Uterus (tissue), 4 donors: ENCODE results near the gene LBHD2. TPM values are rescaled to one million over a fixed set of nuclear protein-coding genes. Genes with fewer than 3 reads are reported as not detected.

Experiments
- DNase-seq, 2 donors: peaks; one replicate each; pipeline ENCODE4 v3.0.0-alpha.2; 2019 to 2020
- H3K27ac ChIP-seq, 2 donors: fragments of 200-600 bp; sonication (generic); 1 replicate in 1 of 2; 2 replicates in 1 of 2; pipeline ENCODE4 v1.5.1; 2016 to 2018
- H3K27me3 ChIP-seq, 2 donors: fragments of 200-600 bp; sonication (generic); one replicate each; pipeline ENCODE4 v1.5.1; 2018 to 2019; ENCODE audit warnings: control low read depth in 1 of 2
- H3K36me3 ChIP-seq, 2 donors: fragments of 200-600 bp; sonication (generic); one replicate each; pipeline ENCODE4 v1.5.1; 2019; ENCODE audit warnings: control low read depth in 1 of 2
- H3K4me1 ChIP-seq, 2 donors: fragments of 200-600 bp; sonication (generic); one replicate each; pipeline ENCODE4 v1.5.1; 2018 to 2019; ENCODE audit warnings: control low read depth in 1 of 2
- H3K4me3 ChIP-seq, 2 donors: fragments of 200-600 bp; sonication (generic); 1 replicate in 1 of 2; 2 replicates in 1 of 2; pipeline ENCODE4 v1.5.1; 2018 to 2019; ENCODE audit warnings: mild to moderate bottlenecking in 1 of 2
- H3K9me3 ChIP-seq, 2 donors: fragments of 200-600 bp; sonication (generic); one replicate each; pipeline ENCODE4 v1.5.1; 2019; ENCODE audit warnings: control low read depth in 1 of 2
- POLR2A ChIP-seq, 2 donors: fragments of 450-650 bp; IDR thresholded peaks; one replicate each; pipeline ENCODE4 v1.6.1; 2016; ENCODE audit warnings: antibody characterized with exemption in 2 of 2, mild to moderate bottlenecking in 1 of 2, moderate library complexity in 1 of 2
- intact Hi-C: fragments of 100-400 bp; cut with DNase I; formaldehyde crosslinking; loops from one replicate; pipeline ENCODE4 v1.15.1; 2023; ENCODE audit warnings: low total_unique reads
- total RNA-seq, 4 donors: library from RNA; depleted of rRNA in 3 of 4; stranded (reverse); fragments of >200 nt in 3 of 4; gene quantifications; one replicate each; pipeline versions ENCODE4 v1.1.0 to v1.2.4, GENCODE V29; 2014 to 2023
- TF ChIP-seq, protein P1 (sequence below), 4 experiments: fragments of 200-600 bp in 2 of 4; fragments of 450-650 bp in 2 of 4; sonication (generic) in 2 of 4; IDR thresholded peaks; one replicate each; pipeline ENCODE4 v1.5.1; 2016 to 2019; ENCODE audit warnings: antibody characterized with exemption in 4 of 4, mild to moderate bottlenecking in 2 of 4, moderate library complexity in 1 of 4
- donor health status: DM: yes; HTN: yes; CAD: no.

LBHD2 gene
- total RNA-seq, 4 donors from 2014 or later: not detected

DNA sequence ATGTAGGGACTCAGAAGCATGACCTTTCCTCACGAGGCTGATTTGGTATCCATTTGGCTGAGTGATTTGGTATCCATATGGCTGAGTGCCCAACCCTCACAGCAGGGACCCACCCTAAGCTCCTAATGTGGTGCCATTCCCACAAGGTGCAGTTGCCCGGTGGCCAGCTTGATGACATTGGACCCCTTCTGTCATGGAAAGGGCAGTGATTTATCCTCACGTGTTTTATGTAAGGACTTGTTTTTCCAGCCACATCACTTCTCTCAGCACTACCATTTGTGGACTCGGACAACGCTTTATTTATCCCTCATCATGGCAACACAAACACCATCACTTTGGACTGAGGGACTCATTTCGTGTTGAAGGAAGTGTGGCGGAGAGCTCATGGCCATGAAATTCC, 18.1 kb upstream of the LBHD2 start:
- H3K4me3 ChIP-seq: no peak overlapping the region
- intact Hi-C loops: no loop called here
- no peak for DNase-seq
- no peaks in the 10 kb centered on the region for H3K4me1 ChIP-seq
- no peaks in the 10 kb centered on the region for H3K27me3 ChIP-seq
- H3K27ac ChIP-seq: no peak overlapping the region
- no peaks in the 10 kb centered on the region for H3K9me3 ChIP-seq
- no peaks in the 10 kb centered on the region for H3K36me3 ChIP-seq
- TF ChIP-seq POLR2A (IDR thresholded peaks at IDR 0.05): no peak
- TF ChIP-seq, protein P1, sequence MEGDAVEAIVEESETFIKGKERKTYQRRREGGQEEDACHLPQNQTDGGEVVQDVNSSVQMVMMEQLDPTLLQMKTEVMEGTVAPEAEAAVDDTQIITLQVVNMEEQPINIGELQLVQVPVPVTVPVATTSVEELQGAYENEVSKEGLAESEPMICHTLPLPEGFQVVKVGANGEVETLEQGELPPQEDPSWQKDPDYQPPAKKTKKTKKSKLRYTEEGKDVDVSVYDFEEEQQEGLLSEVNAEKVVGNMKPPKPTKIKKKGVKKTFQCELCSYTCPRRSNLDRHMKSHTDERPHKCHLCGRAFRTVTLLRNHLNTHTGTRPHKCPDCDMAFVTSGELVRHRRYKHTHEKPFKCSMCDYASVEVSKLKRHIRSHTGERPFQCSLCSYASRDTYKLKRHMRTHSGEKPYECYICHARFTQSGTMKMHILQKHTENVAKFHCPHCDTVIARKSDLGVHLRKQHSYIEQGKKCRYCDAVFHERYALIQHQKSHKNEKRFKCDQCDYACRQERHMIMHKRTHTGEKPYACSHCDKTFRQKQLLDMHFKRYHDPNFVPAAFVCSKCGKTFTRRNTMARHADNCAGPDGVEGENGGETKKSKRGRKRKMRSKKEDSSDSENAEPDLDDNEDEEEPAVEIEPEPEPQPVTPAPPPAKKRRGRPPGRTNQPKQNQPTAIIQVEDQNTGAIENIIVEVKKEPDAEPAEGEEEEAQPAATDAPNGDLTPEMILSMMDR (IDR thresholded peaks at IDR 0.05): no peak

DNA sequence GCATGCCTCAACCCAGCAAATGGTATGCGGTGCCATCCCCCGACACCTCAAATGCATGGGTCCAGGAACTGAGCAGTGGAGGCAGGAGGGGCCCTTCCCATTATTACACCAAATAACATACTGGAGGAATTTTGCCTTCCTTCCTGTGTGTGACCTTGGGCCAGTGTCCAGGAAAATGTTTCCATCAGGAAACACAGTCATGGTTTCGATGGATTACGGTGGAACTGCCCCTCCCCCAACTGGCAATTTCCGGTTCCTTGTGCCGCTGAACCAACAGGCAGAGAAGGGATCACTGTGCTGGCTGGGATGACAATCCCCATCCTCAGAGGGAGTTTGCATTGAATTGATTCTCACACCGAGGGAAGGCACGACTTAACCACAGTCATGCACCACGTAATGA, 17.6 kb upstream of the LBHD2 start:
- TF ChIP-seq, protein P1 (IDR thresholded peaks at IDR 0.05): no peak
- TF ChIP-seq POLR2A (IDR thresholded peaks at IDR 0.05): no peak
- H3K4me3 ChIP-seq: no peak overlapping the region
- H3K27ac ChIP-seq: no peak overlapping the region
- no peaks in the 10 kb centered on the region for H3K36me3 ChIP-seq
- no peaks in the 10 kb centered on the region for H3K27me3 ChIP-seq
- peak in 1 of 2 donors; percentile 66 for DNase-seq
- H3K9me3 ChIP-seq: no peaks in the 10 kb centered on the region
- H3K4me1 ChIP-seq: no peaks in the 10 kb centered on the region
- intact Hi-C loops: no loop called here

DNA sequence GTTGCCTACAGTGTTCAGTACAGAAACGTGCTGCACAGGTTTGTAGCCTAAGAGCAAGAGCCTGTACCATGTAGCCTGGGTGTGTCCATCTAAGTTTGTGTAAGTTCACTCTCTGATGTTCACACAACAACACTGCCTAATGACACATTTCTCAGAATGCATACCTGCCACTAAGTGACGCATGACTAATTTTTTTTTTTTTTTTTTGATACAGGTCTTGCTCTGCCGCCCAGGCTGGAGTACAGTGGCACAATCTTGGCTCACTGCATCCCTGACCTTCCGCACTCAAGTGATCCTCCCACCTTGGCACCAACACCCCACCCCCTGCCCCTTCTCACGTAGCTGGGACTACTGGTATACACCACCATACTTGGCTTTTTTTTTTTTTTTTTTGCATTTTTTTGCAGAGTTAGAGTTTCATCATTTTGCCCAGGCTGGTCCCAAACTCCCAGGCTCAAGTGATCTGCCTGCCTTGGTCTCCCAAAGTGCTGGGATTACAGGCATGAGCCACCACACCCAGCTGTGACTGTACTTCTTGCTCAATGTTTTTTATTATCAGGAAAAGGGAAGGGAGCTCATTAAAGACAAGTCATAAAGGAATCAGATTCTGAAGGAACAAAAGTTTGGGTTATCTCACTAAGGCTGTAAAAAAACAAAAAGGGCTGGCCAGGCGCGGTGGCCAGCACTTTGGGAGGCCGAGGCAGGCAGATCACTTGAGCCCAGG, 16.6 kb upstream of the LBHD2 start:
- no peaks in the 10 kb centered on the region for H3K4me1 ChIP-seq
- intact Hi-C loops: no loop called here
- peak overlapping the region; percentile 3 to 16 for H3K27ac ChIP-seq
- TF ChIP-seq, protein P1 (IDR thresholded peaks at IDR 0.05): no peak
- no peak for TF ChIP-seq POLR2A (IDR thresholded peaks at IDR 0.05)
- H3K27me3 ChIP-seq: no peaks in the 10 kb centered on the region
- no peaks in the 10 kb centered on the region for H3K9me3 ChIP-seq
- H3K4me3 ChIP-seq: no peak overlapping the region
- H3K36me3 ChIP-seq: no peaks in the 10 kb centered on the region
- no peak for DNase-seq

DNA sequence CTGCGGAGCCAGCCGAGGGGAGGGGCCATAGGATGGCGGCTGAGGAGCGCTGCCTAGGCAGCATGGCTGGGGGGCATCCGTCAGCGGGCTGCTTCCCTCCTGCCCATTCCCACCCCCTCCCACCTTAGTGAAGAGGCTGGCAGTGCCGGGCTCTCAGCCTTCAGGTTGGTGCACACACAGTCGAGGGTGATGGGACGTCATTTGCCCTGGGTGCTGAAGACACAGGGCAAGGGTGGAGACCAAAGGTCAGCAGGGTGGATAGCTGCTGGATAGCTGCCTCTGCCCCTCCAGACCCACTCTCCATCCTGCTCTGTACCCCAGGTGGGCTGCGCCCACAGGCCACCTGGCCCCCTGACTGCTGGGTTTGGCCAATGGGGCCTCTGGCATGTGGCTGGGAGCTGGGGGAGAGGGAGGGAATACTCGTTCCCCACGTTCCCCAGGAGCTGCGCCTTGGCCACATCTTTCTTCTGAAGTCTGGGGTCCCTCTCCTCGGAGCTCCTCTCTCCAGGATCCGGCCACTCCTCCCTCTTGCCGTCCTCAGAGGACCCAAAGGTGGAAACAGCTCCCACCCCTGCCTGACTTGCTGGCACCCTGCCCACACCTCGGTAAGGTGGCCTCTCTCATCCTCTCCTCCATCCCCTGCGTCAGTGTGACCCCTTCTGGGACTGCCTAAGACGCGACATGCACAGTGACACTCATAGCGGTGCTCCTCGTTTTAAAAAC, 15.5 kb upstream of the LBHD2 start:
- Histone ChIP-seq H3K27ac (peak overlapping the region in 1 of 2 donors; percentile 3), H3K4me3 (no peak overlapping the region), H3K27me3 (no peaks in the 10 kb centered on the region), H3K36me3 (no peaks in the 10 kb centered on the region), H3K9me3 (no peaks in the 10 kb centered on the region), H3K4me1 (no peaks in the 10 kb centered on the region)
- intact Hi-C loops: no loop called here
- DNase-seq: no peak
- TF ChIP-seq, protein P1 (IDR thresholded peaks at IDR 0.05): no peak
- no peak for TF ChIP-seq POLR2A (IDR thresholded peaks at IDR 0.05)

DNA sequence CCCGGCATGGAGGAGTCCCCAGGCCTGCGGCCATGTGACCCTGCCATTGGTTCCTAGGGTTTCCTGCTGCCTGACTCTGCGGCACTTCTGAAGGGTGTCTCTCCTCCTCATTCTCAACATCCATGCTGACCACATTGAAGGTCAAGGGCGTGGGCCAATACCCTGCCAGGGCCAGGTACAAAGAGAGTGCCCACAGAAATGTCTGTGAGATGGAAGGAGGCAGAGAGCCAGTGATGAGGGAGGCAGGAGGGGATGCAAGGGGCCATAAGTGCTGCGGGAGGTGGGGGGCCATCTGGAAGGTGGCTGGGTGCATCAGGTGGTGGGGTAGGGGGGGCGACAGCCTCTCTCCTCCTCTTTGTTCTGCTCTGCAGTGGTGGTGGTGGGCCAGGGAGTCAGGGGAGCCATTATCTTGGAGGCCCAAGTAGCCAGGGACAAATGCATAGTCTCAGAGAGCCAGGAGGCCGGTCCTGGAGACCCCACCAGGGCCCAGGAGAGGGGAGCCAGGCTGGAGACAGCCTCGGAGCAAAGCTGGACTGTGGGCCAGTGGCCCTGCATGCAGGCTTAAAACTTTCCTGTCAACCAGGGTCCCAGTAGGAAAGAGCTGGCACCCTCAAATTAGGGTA, 13.6 kb upstream of the LBHD2 start:
- no peak overlapping the region for H3K4me3 ChIP-seq
- H3K9me3 ChIP-seq: no peaks in the 10 kb centered on the region
- intact Hi-C loops: no loop called here
- no peak for TF ChIP-seq POLR2A (IDR thresholded peaks at IDR 0.05)
- TF ChIP-seq, protein P1 (IDR thresholded peaks at IDR 0.05): no peak
- peaks cover 0 to 6% of the 10 kb centered on the region in 2 donors for H3K4me1 ChIP-seq
- H3K36me3 ChIP-seq: no peaks in the 10 kb centered on the region
- no peak for DNase-seq
- H3K27ac ChIP-seq: no peak overlapping the region
- H3K27me3 ChIP-seq: no peaks in the 10 kb centered on the region
